Parathyroid adenoma (tissue), 2 donors: ENCODE data around the gene LGI2.

Experiments used
- H2AFZ ChIP-seq: fragments of 300-600 bp; sonication (generic); one replicate; pipeline ENCODE4 v1.7.0; 2017; ENCODE audit warnings: antibody characterized with exemption, mild to moderate bottlenecking
- H3K27ac ChIP-seq: fragments of 300-600 bp; sonication (generic); one replicate; pipeline ENCODE4 v1.7.0; 2017
- H3K27me3 ChIP-seq: fragments of 300-600 bp; sonication (generic); one replicate; pipeline ENCODE4 v1.7.0; 2017; ENCODE audit warnings: low read length; ENCODE audit not compliant: control insufficient read depth, insufficient read depth
- H3K36me3 ChIP-seq: fragments of 300-600 bp; sonication (generic); one replicate; pipeline ENCODE4 v1.7.0; 2017; ENCODE audit warnings: low read length; ENCODE audit not compliant: control insufficient read depth, insufficient read depth
- H3K4me1 ChIP-seq: fragments of 300-600 bp; sonication (generic); one replicate; pipeline ENCODE4 v1.7.0; 2017; ENCODE audit warnings: control low read depth
- H3K4me2 ChIP-seq: fragments of 300-600 bp; sonication (generic); one replicate; pipeline ENCODE4 v1.7.0; 2017; ENCODE audit warnings: low read length
- H3K4me3 ChIP-seq: fragments of 300-600 bp; sonication (generic); one replicate; pipeline ENCODE4 v1.7.0; 2017; ENCODE audit warnings: low read depth, low read length
- H3K79me2 ChIP-seq: fragments of 300-600 bp; sonication (generic); one replicate; pipeline ENCODE4 v1.7.0; 2017; ENCODE audit warnings: control low read depth
- H3K9ac ChIP-seq: fragments of 300-600 bp; sonication (generic); one replicate; pipeline ENCODE4 v1.7.0; 2017; ENCODE audit warnings: mild to moderate bottlenecking
- H3K9me3 ChIP-seq: fragments of 300-600 bp; sonication (generic); one replicate; pipeline ENCODE4 v1.7.0; 2017; ENCODE audit warnings: low read length; ENCODE audit not compliant: control insufficient read depth
- CTCF ChIP-seq: fragments of 300-600 bp; sonication (generic); IDR thresholded peaks from one replicate; pipeline ENCODE4 v1.7.0; 2017; ENCODE audit warnings: antibody characterized with exemption, mild to moderate bottlenecking
- donor health status: primary hyperparathyroidism.

Gene LGI2

GRCh38 chr4:24995346-24995919 lies 35.3 kb downstream of the LGI2 start:
- Histone ChIP-seq H3K36me3 (no peaks in the 10 kb centered on the region), H3K9ac (no peak overlapping the region), H3K4me2 (no peak overlapping the region), H3K4me1 (no peaks in the 10 kb centered on the region), H3K79me2 (no peaks in the 10 kb centered on the region), H3K9me3 (no peaks in the 10 kb centered on the region), H3K4me3 (no peak overlapping the region), H3K27me3 (no peaks in the 10 kb centered on the region), H2AFZ (no peak overlapping the region), H3K27ac (no peak overlapping the region)
- no peak for TF ChIP-seq CTCF

GRCh38 chr4:24993551-24994080 lies 37.1 kb downstream of the LGI2 start:
- Histone ChIP-seq H3K9me3 (no peaks in the 10 kb centered on the region), H2AFZ (no peak overlapping the region), H3K4me2 (no peak overlapping the region), H3K4me1 (no peaks in the 10 kb centered on the region), H3K79me2 (no peaks in the 10 kb centered on the region), H3K36me3 (no peaks in the 10 kb centered on the region), H3K27ac (no peak overlapping the region), H3K4me3 (no peak overlapping the region), H3K9ac (no peak overlapping the region), H3K27me3 (no peaks in the 10 kb centered on the region)
- no peak for TF ChIP-seq CTCF

GRCh38 chr4:24992968-24993367 lies 37.8 kb downstream of the LGI2 start:
- TF ChIP-seq CTCF: no peak

GRCh38 chr4:24991015-24991414 lies 39.7 kb downstream of the LGI2 start:
- Histone ChIP-seq H3K4me2 (no peak overlapping the region), H3K4me3 (no peak overlapping the region), H3K9ac (no peak overlapping the region), H3K79me2 (no peaks in the 10 kb centered on the region), H3K27me3 (no peaks in the 10 kb centered on the region), H3K36me3 (no peaks in the 10 kb centered on the region), H3K9me3 (no peaks in the 10 kb centered on the region), H3K4me1 (no peaks in the 10 kb centered on the region), H2AFZ (no peak overlapping the region), H3K27ac (peak overlapping the region; percentile 65)
- no peak for TF ChIP-seq CTCF

More at GRCh38 chr4:24992968-24993367, 37.8 kb downstream of the LGI2 start:
- H3K9me3 ChIP-seq: no peaks in the 10 kb centered on the region
- no peak overlapping the region for H3K9ac ChIP-seq
- no peak overlapping the region for H3K27ac ChIP-seq
- H3K4me1 ChIP-seq: no peaks in the 10 kb centered on the region
- H3K4me3 ChIP-seq: no peak overlapping the region
- H3K36me3 ChIP-seq: no peaks in the 10 kb centered on the region
- H3K79me2 ChIP-seq: no peaks in the 10 kb centered on the region
- no peak overlapping the region for H2AFZ ChIP-seq
- H3K4me2 ChIP-seq: no peak overlapping the region
- no peaks in the 10 kb centered on the region for H3K27me3 ChIP-seq

- no peak overlapping the region for H3K27ac ChIP-seq
- no peaks in the 10 kb centered on the region for H3K9me3 ChIP-seq
- H3K36me3 ChIP-seq: no peaks in the 10 kb centered on the region
- H3K27me3 ChIP-seq: no peaks in the 10 kb centered on the region
- H3K9ac ChIP-seq: no peak overlapping the region
- H3K79me2 ChIP-seq: no peaks in the 10 kb centered on the region
- no peaks in the 10 kb centered on the region for H3K4me1 ChIP-seq
- no peak overlapping the region for H3K4me3 ChIP-seq
- no peak for TF ChIP-seq CTCF
- H3K4me2 ChIP-seq: no peak overlapping the region
- no peak overlapping the region for H2AFZ ChIP-seq
Measured at GRCh38 chr4:24989327-24989726, 41.4 kb downstream of the LGI2 start.
